NCI-H446 treated with DMSO at 0.1 percent for 48 hours (cell line): ENCODE measurements around the gene HPN.
"Not testable (repeated sequence)": the region's sequence is repeated elsewhere in the genome, so short reads cannot be mapped to it uniquely, and the experiment has no call there.

Experiments
- DNase-seq: peaks from one replicate; lab custom pipeline; 2025; lab: John Stamatoyannopoulos, UW

Gene HPN

DNA sequence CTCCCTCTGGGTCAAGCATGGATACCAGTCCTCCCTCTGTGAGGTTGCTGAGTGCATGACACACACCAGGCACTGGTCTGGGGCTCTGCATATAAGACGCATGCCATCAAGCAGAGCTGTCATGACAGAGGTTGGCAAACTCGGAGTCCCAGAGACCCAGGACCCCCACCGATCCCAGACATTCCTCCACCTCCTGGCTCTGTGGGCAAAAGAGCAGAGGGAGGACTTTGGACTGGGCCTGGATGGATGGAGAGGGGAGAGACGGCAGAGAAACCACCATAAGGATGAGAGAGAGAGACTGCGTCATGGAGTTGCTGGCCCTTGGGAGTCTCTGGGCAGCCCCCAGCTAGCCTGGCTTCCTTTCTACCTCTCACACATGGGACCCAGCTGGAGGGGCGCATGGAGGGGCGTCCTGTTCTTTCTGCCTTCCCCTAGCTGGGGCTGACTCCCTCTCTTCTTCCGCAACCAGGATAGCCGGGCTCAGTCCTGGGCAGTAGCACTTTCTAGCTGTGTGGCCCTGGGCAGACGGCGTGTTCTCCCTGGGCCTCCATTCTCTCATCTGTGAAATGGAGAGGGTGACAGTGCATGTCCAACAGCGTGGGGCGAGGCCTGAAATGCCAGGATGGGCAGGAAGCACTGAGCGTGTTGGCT lies 1.6 kb downstream of the HPN start:
- DNase-seq, result no peak

GRCh38 chr19:35043906-35044305 lies 2.4 kb downstream of the HPN start:
- no peak for DNase-seq

DNA sequence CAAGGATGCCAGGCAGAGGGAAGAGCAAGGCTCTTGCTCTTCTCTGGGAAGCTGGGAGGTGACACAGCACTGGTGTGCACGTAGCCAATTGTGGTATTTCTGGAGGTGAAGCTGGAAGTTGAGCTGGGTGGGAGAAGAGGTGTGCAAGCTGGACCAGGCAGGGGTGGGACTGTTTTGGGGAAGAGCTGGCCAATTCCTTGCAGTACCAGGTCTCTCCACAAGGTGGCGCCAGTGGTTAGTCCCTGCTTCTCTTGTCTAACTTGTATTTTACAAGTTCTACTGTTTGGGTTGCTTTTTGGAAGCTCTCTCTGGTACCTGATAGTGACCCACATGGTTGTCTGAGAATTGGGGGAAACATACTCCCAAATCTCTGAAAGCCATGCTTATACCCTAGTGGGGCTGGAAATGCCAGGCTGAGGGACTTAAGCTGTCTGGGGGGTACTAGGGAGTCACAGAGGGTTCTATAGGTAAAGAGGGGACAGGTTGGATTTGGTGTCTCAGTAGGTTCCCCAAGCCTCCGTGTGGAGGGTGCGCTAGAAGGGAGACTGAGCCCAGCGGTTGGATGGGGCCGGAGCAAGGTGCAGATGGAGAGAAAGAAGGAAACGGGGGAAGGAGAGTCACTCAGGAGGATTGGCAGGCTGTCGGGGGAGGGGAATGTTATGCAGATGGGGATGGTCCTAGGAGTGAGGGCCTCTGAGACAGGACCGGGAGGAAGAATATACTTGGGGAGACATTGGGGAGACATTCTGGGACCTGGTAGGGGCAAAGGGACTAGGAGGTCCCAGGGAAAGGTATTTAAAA lies 3.0 kb downstream of the HPN start:
- DNase-seq, result no peak

DNA sequence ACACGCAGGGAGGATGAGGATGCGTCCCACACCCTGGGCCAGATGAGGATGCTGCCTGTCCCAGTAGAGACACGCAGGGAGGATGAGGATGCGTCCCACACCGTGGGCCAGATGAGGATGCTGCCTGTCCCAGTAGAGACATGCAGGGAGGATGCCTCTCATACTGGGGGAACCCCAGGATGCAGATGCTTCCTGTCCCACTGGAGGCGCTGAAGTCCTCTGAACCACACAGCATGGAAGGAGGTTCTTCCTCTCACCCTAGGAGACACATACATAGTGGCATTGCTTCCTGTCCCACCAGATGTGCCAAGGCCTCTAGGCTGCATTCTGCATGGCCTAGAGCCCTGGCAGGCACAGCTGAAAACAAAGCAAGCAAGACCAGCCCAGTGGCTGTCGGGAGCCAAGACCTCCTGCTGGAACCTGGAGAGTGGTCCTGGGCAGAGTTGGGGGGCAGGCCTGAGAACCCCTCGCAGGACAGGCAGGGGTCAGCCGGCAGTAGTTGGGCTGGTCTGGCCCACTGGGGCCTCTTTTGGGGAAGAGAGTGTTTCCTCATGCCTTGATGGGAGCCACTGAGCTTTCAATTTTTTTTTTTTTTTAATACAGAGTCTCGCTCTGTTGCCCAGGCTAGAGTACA lies 4.3 kb downstream of the HPN start:
- DNase-seq, result no peak

- DNase-seq, result no peak
Observed at GRCh38 chr19:35046461-35046860, 4.9 kb downstream of the HPN start.

- DNase-seq, result no peak
Observed at GRCh38 chr19:35048911-35049411, 7.4 kb downstream of the HPN start.

DNA sequence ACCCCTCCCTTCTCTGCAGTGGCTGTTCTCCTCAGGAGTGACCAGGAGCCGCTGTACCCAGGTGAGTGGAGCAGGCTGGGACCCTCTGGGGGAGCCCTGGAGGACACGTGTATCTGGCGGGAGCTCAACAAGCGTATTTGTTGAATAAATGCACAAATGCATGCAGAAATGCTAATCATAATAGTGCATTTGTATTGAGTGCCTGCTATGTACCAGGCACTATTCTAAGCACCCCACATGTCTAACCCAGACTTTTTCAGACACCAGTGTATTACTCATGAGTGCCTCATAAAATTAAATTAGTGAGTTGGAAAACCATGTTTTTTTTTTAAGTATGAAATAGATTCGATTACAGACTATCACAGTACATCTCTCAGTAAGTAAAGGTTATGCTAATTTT lies 7.9 kb downstream of the HPN start:
- DNase-seq, result no peak

DNA sequence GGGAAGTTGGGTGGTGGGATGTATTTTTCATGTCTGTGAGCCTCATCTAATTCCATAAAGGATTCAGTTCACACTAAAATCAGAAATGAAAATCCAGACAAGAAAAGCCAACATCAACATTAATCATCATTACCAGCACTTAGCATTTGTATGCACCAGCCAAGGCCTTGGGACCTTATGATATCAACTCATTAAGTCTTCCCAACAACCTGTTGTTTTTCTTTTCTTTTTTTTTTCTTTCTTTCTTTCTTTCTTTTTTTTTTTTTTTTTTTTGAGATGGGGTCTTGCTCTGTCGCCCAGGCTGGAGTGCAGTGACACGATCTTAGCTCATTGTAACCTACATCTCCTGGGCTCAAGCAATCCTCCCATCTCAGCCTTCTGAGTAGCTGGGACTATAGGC lies 9.1 kb downstream of the HPN start:
- not testable (repeated sequence) for DNase-seq

GRCh38 chr19:35051268-35051667 lies 9.7 kb downstream of the HPN start:
- not testable (repeated sequence) for DNase-seq

DNA sequence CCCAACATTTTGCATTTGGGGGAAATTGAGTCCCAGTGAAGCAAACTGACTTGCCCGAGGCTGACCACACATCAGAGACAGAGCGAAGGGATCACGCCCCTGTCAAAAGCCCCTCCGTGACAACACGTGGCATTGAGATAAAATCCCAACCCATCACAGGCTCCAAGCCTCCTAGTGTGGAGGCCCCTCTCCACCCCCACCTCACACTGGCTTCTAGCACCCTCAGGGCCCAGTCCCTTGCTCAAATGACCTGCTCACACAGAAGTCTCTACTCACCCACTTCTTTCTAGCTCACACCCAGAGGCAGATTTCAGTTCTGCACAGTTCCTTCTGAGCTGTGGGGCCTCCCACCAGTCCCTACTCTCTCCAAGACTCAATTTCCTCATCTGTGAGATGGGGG lies 10.3 kb downstream of the HPN start:
- DNase-seq, result no peak

DNA sequence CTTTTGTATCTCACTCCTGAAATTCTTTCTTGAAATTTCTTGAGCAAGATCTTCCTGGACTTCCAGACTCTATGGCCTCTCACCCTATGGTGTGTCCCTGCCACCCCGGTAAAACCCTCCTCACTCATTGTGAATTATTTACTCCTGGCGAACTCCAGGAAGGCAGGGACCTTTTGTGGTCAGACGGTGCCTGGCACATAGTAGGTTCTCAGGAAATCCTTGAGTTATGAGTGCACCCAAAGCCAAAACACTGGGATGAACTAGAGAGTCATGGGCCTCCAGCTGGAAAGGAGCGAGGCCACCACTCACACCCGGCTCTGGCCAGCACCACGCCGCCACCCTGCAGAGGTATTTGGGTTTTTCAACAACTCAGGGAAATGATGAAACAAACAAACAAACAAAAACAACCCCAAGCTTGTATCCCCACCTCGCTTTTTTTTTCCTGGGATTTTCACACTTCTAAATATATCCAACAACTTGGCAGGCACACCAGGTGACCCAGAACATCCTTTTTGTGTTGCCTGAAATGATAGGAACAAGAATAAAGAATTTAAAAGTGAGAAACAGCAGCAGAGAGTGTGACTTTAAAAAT lies 11.2 kb downstream of the HPN start:
- no peak for DNase-seq

- DNase-seq, result no peak
Observed at GRCh38 chr19:35053667-35054293, 12.3 kb downstream of the HPN start.

- DNase-seq, result no peak
Observed at GRCh38 chr19:35054626-35055025, 13.1 kb downstream of the HPN start.

- DNase-seq, result no peak
Observed at GRCh38 chr19:35055715-35056179, 14.2 kb downstream of the HPN start.

GRCh38 chr19:35056513-35057063 lies 15.1 kb downstream of the HPN start:
- no peak for DNase-seq

GRCh38 chr19:35058370-35058769 lies 16.8 kb downstream of the HPN start:
- DNase-seq, result no peak

- DNase-seq, result no peak
Observed at GRCh38 chr19:35059006-35059798, 17.7 kb downstream of the HPN start.

DNA sequence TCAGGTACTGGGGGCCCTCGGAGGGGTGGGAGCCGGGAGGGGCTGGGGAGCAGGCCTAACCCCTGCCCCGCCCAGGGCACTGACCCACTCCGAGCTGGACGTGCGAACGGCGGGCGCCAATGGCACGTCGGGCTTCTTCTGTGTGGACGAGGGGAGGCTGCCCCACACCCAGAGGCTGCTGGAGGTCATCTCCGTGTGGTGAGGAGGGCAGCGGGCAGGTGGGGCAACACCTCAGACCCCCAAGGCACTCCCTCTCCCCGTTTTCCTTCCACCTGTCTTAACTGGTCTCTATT lies 18.2 kb downstream of the HPN start:
- no peak for DNase-seq

GRCh38 chr19:35060160-35060855 lies 18.8 kb downstream of the HPN start:
- no peak for DNase-seq

GRCh38 chr19:35061583-35062373 lies 20.3 kb downstream of the HPN start:
- no peak for DNase-seq
